B cell (primary cell): ENCODE measurements around the gene SPHK2. TPM values are rescaled to one million over a fixed set of nuclear protein-coding genes. Genes with fewer than 3 reads are reported as not detected.

Source experiments
- ATAC-seq: fragments of 200-7000 bp; cut with Tn5 transposase; one replicate; pipeline ENCODE4 v1.10.0; 2021; ENCODE audit warnings: low read depth, mild to moderate bottlenecking, moderate number of reproducible peaks, moderate library complexity
- CTCF ChIA-PET: fragments of 350-600 bp; sonication (Branson Sonifier 250); formaldehyde crosslinking; loops from one replicate; lab custom pipeline; 2021; ENCODE audit warnings: antibody characterized with exemption, inconsistent platforms; lab: Charles Lee
- POLR2A ChIA-PET: fragments of 350-600 bp; sonication (Branson Sonifier 250); formaldehyde crosslinking; loops from one replicate; lab custom pipeline; 2021; ENCODE audit warnings: antibody characterized with exemption; lab: Charles Lee
- DNase-seq: peaks from one replicate; pipeline ENCODE4 v3.0.0; 2013
- H2AFZ ChIP-seq: 2 replicates; pipeline ENCODE4 v1.6.1; 2012; ENCODE audit warnings: mild to moderate bottlenecking, low read depth, low read length; ENCODE audit not compliant: insufficient read depth, poor library complexity, severe bottlenecking
- H3K27ac ChIP-seq, 2 donors: 1 replicate in 1 of 2; 2 replicates in 1 of 2; pipeline ENCODE4 v1.5.1; 2012 to 2013; ENCODE audit warnings: low read length in 2 of 2, mild to moderate bottlenecking in 2 of 2, moderate library complexity in 1 of 2
- H3K27me3 ChIP-seq, 4 experiments: fragments of 200-600 bp in 1 of 4; sonication (generic) in 1 of 4; replicated peaks in 1 of 4; 1 replicate in 2 of 4; 2 replicates in 2 of 4; pipeline versions ENCODE4 v1.6.1 to v1.7.0; 2013 to 2016; ENCODE audit warnings: low read length in 3 of 4, mild to moderate bottlenecking in 2 of 4, mixed read lengths in 1 of 4, moderate library complexity in 1 of 4; ENCODE audit not compliant: insufficient read depth in 4 of 4, control insufficient read depth in 3 of 4; ENCODE audit errors: control extremely low read depth in 1 of 4
- H3K36me3 ChIP-seq, 2 experiments: replicated peaks in 1 of 2; 1 replicate in 1 of 2; 2 replicates in 1 of 2; pipeline versions ENCODE4 v1.6.1 to v1.7.1; 2013; ENCODE audit warnings: low read length in 1 of 2; ENCODE audit not compliant: insufficient read depth in 2 of 2, control insufficient read depth in 1 of 2; ENCODE audit errors: control extremely low read depth in 1 of 2, extremely low read depth in 1 of 2
- H3K4me1 ChIP-seq, 2 donors: fragments of 200-600 bp in 1 of 2; sonication (generic) in 1 of 2; 1 replicate in 1 of 2; 2 replicates in 1 of 2; pipeline versions ENCODE4 v1.5.1 to v1.6.1; 2013 to 2017; ENCODE audit warnings: low read length in 2 of 2; ENCODE audit not compliant: control insufficient read depth in 2 of 2, insufficient read depth in 2 of 2
- H3K4me2 ChIP-seq: replicated peaks from 2 replicates; pipeline ENCODE3; 2012; ENCODE audit warnings: mild to moderate bottlenecking, low read depth, low read length; ENCODE audit not compliant: poor library complexity, severe bottlenecking
- H3K4me3 ChIP-seq, 5 experiments: fragments of 200-600 bp in 1 of 5; sonication (generic) in 1 of 5; 1 replicate in 3 of 5; 2 replicates in 2 of 5; pipeline versions ENCODE4 v1.5.1 to v1.7.0; 2011 to 2016; ENCODE audit warnings: low read length in 4 of 5, mild to moderate bottlenecking in 4 of 5, low read depth in 2 of 5, control low read depth in 1 of 5, moderate library complexity in 1 of 5; ENCODE audit not compliant: insufficient read depth in 1 of 5; ENCODE audit errors: control extremely low read depth in 1 of 5, extremely low read depth in 1 of 5
- H3K79me2 ChIP-seq: fragments of 200-600 bp; sonication (generic); one replicate; pipeline ENCODE4 v1.6.0; 2016; ENCODE audit warnings: low read length; ENCODE audit not compliant: control insufficient read depth, insufficient read depth
- H3K9ac ChIP-seq: fragments of 200-600 bp; sonication (generic); 2 replicates; pipeline ENCODE4 v1.6.1; 2017; ENCODE audit warnings: mild to moderate bottlenecking, low read length, moderate library complexity
- H3K9me3 ChIP-seq, 3 donors: one replicate each; pipeline versions ENCODE4 v1.6.1 to v1.7.1; 2013; ENCODE audit warnings: low read length in 2 of 3; ENCODE audit not compliant: control insufficient read depth in 2 of 3, insufficient read depth in 1 of 3; ENCODE audit errors: control extremely low read depth in 1 of 3
- H4K20me1 ChIP-seq: 2 replicates; pipeline ENCODE4 v1.6.0; 2012; ENCODE audit warnings: mild to moderate bottlenecking, low read length; ENCODE audit not compliant: insufficient read depth, control insufficient read depth, poor library complexity, severe bottlenecking
- H3K27ac Mint-ChIP-seq: one replicate; pipeline ENCODE4 v1.8.0; 2021; ENCODE audit warnings: mixed read lengths
- H3K27me3 Mint-ChIP-seq: one replicate; pipeline ENCODE4 v1.8.0; 2021; ENCODE audit warnings: mixed read lengths
- H3K4me1 Mint-ChIP-seq: one replicate; pipeline ENCODE4 v1.8.0; 2021; ENCODE audit warnings: mixed read lengths
- H3K4me3 Mint-ChIP-seq: one replicate; pipeline ENCODE4 v1.8.0; 2021; ENCODE audit warnings: mixed read lengths
- H3K9me3 Mint-ChIP-seq: one replicate; pipeline ENCODE4 v1.8.0; 2022; ENCODE audit warnings: mixed read lengths; ENCODE audit not compliant: insufficient read depth
- CTCF ChIP-seq: fragments of 200-600 bp; IDR thresholded peaks from one replicate; pipeline ENCODE4 v1.8.0; 2022; ENCODE audit warnings: antibody characterized with exemption, mild to moderate bottlenecking
- EZH2 ChIP-seq: IDR thresholded peaks from 2 replicates; pipeline ENCODE4 v1.6.1; 2012; ENCODE audit warnings: borderline replicate concordance, low read depth, mild to moderate bottlenecking, moderate library complexity, low read length; ENCODE audit not compliant: insufficient read depth, poor library complexity, severe bottlenecking
- WGBS: methylation state at CpG from one replicate; pipeline ENCODE4 v1.1.5; 2013; ENCODE audit warnings: missing lambda C conversion rate; ENCODE audit not compliant: insufficient coverage; 5-methylcytosine and 5-hydroxymethylcytosine counted together
- intact Hi-C: fragments of 100-400 bp; cut with micrococcal nuclease; formaldehyde crosslinking; loops from one replicate; pipeline ENCODE4 v1.10.0; 2022
- polyA plus RNA-seq: library from polyadenylated mRNA; depleted of rRNA; stranded (reverse); fragments of >200 nt; gene quantifications from 2 replicates; pipeline ENCODE4 v1.2.3, GENCODE V29; 2012
- total RNA-seq, 2 donors: library from RNA; stranded (reverse); fragments of 120-200 nt in 1 of 2; gene quantifications; 1 replicate in 1 of 2; 2 replicates in 1 of 2; pipeline versions ENCODE4 v1.2.3 to v1.2.4, GENCODE V29; 2013 to 2022

SPHK2 gene
- total and polyA plus RNA-seq, 2 donors (not counting 1 experiment from before 2014, with no cell fraction given) = 17.0 to 47.3 TPM

GRCh38 chr19:48634424-48635262 lies 15.3 kb downstream of the SPHK2 start:
- Histone ChIP-seq H4K20me1 (peaks cover 63% of the 10 kb centered on the region), H3K27me3 (no peaks in the 10 kb centered on the region), H3K9me3 (peaks cover 0 to 11% (median 0%) of the 10 kb centered on the region in 3 donors), H3K36me3 (peaks cover 0 to 42% of the 10 kb centered on the region in 2 experiments), H3K79me2 (peaks cover 32% of the 10 kb centered on the region), H3K9ac (peak overlapping the region; percentile 82), H3K4me2 (peak overlapping the region; percentile 99), H3K4me3 (peak overlapping the region in 4 of 5 experiments; percentile 40 to 98 (median 46)), H3K27ac (peak overlapping the region; percentile 68 to 69), H3K4me1 (peaks cover 36 to 40% of the 10 kb centered on the region in 2 donors), H2AFZ (peak overlapping the region; percentile 27)
- peaks cover 4% of the 10 kb centered on the region for H3K9me3 Mint-ChIP-seq
- intact Hi-C loops = loop anchor here (5.0 to 10.0 kb wide), 6 partner anchors 163 to 1362 kb away; partner anchors contain the start of genes C19orf73, EMP3, FLT3LG and INAFM1
- H3K27me3 Mint-ChIP-seq = no peaks in the 10 kb centered on the region
- DNase-seq (peak; percentile 92), ATAC-seq (peak; percentile 12)
- peak overlapping the region; percentile 92 for H3K27ac Mint-ChIP-seq
- CTCF ChIA-PET = interaction anchor here (0.6 to 1.9 kb wide), 10 partner anchors 11 to 368 kb away, joined by 3 to 15 read pairs (median 4); partner anchors contain the start of genes CA11, RPL18 and SPHK2
- peaks cover 47% of the 10 kb centered on the region for H3K4me1 Mint-ChIP-seq
- POLR2A ChIA-PET = interaction anchor here (0.6 to 3.4 kb wide), 7 partner anchors 11 to 1517 kb away, joined by 3 to 17 read pairs (median 11); partner anchors contain the start of genes CA11, RPL18 and SPHK2
- TF ChIP-seq EZH2 = no peak
- TF ChIP-seq CTCF = no peak
- H3K4me3 Mint-ChIP-seq = peak overlapping the region; percentile 83
- 4% methylated on average over 33 of the region's 37 CpGs for WGBS
